SU-DHL-6 (cell line): ENCODE data around the gene HEATR5A.

Source experiments
- CTCF ChIP-seq: fragments of 200-600 bp; sonication (generic); IDR thresholded peaks from one replicate; pipeline ENCODE4 v1.5.1; 2017; ENCODE audit warnings: antibody characterized with exemption, mild to moderate bottlenecking, low read length, moderate library complexity; ENCODE audit not compliant: insufficient read depth, poor library complexity, severe bottlenecking
- EZH2phosphoT487 ChIP-seq: fragments of 200-600 bp; sonication (generic), shearing (Covaris generic); conservative IDR thresholded peaks from 2 replicates; pipeline ENCODE4 v1.6.1; 2018; ENCODE audit warnings: mild to moderate bottlenecking, antibody characterized with exemption, low read length, moderate library complexity, mixed read lengths

- TF ChIP-seq CTCF (no peak), EZH2phosphoT487 (no peak)
These were observed 144.6 kb downstream of the HEATR5A start for GRCh38 chr14:31275731-31276130.
